GM18505 (cell line): ENCODE measurements around the gene GPR137.
A peak's percentile ranks its signal among the peaks of the same experiment; 100 is the strongest.

Experiments used
- ATAC-seq: cut with Tn5 transposase; IDR thresholded peaks from one replicate; pipeline ENCODE4 v1.9.1; 2021; ENCODE audit not compliant: unreplicated experiment
- POLR2A ChIP-seq: IDR thresholded peaks from 4 replicates; pipeline ENCODE4 v1.6.1; 2011; ENCODE audit warnings: borderline replicate concordance; ENCODE audit not compliant: insufficient read depth, insufficient read length; ENCODE audit errors: extremely low read depth

GPR137 gene

DNA sequence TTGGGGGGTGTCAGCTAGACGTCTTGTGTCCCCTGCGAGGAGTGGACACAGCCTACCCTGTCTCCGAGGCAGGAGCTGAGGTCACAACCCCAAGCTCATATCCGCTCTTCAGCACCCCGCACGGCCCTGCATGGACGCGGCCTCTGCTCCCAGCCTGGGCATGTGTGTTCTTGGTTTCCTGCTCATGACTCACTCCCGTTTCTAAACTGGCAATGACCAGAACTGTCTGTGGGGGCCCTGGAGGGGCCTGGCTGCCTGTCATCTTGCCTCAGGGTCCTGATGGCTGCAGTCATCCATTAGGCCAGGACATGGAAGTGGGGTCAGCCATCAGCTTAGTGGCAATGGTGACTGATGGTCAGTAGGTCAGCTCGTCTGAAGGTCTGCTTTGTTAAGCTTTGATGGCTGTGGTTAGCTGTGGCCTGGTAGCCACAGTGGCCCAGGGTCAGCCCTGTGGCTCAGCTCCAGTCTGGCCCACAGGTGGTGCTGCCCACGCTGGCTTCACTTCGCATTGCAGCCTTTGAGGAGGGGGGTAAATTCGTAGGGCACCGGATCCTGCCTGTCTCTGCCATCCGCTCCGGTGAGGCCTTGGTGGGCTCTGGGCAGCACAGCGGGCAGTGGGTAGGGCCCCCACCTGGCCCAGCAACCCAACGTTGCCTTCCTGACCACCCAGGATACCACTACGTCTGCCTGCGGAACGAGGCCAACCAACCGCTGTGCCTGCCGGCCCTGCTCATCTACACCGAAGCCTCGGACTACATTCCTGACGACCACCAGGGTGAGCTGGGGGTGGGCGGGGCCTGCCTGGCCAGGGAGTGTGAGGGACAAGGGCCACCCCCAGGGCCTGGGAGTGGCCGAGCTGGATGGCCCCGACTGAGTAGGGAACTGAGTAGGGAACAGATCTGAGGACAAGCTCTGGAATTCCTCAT is 22.4 kb upstream of the GPR137 start:
- TF ChIP-seq POLR2A = no peak

DNA sequence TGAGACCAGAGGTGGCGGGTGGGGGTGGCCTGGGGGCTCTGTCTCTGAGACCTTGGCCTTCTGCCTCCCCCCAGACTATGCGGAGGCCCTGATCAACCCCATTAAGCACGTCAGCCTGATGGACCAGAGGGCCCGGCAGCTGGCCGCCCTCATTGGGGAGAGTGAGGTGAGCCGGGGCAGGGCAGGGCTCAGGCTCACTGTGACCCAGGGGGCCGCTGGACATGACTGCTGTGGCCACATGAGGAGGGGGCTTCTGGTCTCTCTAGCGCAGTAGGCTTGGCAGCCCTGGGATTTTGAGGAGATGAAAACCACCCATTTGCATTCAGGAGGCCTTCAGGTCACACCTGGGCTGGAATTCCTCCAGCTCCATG is 21.7 kb upstream of the GPR137 start:
- ATAC-seq = no peak

More for the DNA sequence above, 22.4 kb upstream of the GPR137 start:
- no peak for ATAC-seq

DNA sequence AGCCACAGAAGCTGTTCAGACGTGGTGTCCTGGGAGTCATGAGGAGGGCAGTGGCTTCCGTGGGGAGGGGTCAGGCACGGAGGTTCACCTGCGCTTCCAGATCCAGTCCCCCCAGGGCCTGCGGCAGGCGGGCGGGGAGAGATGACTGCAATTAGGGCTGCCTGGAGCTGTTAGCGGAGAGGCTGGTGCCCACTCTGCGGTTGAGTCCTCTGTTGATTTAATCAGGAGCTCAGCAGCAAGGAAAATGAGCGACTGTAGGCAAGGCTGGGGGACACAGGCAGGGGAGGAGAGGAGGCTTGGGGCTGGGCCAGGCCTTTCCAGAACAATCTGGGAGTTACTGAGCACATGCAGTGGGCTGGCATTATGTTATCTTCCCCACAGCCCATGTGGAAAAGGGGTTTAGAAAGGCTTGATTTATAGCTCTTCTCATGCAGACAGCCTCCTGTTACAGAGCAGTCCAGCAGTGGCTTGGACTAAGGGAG is 21.2 kb upstream of the GPR137 start:
- no peak for ATAC-seq
- TF ChIP-seq POLR2A = no peak

More for the DNA sequence above, 21.7 kb upstream of the GPR137 start:
- no peak for TF ChIP-seq POLR2A

DNA sequence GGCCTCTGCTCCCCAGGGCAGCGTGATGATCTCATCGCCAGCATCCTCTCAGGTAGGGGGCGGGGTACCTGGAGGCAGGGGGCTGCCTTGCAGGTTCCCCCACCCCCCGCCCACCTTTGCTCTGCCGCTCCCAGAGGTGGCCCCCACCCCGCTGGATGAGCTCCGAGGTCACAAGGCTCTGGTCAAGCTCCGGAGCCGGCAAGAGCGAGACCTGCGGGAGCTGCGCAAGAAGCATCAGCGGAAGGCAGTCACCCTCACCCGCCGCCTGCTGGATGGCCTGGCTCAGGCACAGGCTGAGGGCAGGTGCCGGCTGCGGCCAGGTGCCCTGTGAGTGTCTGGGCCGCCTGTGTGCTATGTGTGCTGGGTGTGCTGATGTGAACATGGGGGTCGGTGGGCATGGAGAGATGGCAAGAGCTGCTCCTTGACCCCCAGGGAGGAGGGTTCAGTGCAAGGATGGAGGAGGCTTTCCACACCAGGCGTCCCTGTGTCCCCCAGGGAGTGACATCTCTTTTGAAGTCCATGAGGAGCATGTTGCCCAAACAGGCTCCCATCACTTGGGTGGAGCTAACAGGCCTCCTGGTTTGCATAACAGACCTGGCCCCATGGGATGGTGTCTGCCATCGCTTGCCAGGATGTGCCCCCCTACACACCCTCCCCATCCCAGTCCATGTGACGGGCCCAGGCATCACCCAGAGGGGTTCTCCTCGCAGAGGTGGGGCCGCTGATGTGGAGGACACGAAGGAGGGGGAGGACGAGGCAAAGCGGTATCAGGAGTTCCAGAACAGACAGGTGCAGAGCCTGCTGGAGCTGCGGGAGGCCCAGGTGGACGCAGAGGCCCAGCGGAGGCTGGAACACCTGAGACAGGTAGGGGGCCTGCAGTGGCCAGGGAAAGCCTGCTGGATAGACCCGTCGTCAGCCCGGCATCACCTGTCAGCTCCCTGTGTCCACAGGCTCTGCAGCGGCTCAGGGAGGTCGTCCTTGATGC is 20.2 kb upstream of the GPR137 start:
- ATAC-seq = no peak
- TF ChIP-seq POLR2A = no peak

DNA sequence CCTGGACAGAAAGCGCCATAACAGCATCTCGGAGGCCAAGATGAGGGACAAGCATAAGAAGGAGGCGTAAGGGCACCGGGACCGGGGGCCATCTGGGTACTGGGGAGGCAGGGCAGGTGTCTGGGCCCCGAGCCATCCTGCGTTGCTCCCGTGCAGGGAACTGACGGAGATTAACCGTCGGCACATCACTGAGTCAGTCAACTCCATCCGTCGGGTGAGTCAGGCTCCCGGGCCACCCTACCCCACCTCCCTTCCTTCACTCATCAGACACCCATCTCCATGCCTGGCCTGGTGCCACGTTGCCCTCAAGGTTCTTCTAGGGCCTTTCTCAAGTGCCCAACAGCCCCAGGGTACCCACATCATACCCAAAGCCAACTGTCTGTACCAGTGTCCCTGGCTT is 19.3 kb upstream of the GPR137 start:
- ATAC-seq = no peak
- TF ChIP-seq POLR2A = no peak

DNA sequence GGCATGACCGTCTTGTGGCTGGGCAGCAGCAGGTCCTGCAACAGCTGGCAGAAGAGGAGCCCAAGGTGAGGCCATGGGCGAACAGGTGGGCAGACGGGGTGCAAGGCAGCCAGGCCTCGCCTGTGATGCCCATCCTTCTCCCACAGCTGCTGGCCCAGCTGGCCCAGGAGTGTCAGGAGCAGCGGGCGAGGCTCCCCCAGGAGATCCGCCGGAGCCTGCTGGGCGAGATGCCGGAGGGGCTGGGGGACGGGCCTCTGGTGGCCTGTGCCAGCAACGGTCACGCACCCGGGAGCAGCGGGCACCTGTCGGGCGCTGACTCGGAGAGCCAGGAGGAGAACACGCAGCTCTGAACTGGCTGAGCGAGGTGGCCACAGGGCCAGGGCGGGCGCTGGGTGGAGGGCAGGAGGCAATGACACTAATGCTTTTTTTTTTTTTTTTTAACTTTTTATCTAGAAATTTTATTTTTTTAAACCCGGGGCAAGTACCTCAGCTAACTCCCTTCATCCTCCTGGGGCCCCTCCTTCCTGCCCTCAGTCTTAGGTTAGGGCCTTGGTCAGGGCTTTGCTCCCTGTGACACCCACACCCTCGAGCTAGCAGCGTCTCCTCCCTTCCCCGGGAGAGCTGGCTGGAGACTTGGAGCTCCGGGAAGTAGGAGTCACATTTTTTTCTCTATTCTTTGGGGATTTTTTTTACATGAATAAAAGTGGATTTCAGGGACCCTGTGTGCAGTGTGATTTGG is 18.3 kb upstream of the GPR137 start:
- no peak for ATAC-seq
- no peak for TF ChIP-seq POLR2A

DNA sequence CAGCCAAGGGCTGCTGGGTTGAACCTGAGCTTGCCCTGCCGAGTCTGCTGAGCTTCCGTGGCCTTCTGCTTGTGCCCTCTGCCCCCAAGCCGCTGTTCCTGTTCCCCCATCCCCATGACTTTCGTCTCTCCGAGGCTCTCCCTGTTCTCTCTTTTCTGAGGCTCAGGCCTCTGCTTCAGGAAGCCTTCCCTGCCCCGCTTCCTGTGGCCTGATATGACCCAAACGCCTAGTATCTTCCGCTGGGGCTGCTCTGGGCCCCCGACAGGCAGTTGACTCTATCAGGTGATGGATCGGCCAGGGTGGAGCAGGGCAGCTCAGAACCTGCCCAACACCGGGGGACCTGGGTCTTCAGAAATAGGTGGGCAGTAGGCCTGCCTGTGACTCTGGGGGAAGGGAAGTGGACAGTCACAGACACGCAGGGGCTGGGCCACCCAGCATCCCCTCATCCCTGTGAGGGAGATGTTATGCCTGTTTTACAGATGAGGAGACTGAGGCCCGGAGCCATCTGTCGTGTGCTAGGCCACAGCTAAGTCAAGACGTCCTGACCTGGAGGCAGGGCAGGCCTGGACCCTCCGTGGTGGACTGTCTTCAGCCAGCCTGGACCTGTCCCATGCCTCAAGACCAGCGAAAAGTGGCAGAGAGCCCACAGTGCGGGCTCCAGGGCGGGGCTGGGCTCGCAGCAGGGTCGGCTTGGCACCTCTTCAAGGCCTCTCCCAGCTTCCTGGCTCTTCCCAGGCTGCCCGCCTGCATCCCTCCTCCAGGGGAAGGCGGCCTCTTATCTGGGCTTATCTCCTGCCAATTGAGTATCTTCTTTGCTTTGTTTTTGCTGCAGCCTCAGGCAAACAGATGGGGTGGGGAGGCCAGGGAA is 17.4 kb upstream of the GPR137 start:
- TF ChIP-seq POLR2A = no peak
- ATAC-seq = no peak

DNA sequence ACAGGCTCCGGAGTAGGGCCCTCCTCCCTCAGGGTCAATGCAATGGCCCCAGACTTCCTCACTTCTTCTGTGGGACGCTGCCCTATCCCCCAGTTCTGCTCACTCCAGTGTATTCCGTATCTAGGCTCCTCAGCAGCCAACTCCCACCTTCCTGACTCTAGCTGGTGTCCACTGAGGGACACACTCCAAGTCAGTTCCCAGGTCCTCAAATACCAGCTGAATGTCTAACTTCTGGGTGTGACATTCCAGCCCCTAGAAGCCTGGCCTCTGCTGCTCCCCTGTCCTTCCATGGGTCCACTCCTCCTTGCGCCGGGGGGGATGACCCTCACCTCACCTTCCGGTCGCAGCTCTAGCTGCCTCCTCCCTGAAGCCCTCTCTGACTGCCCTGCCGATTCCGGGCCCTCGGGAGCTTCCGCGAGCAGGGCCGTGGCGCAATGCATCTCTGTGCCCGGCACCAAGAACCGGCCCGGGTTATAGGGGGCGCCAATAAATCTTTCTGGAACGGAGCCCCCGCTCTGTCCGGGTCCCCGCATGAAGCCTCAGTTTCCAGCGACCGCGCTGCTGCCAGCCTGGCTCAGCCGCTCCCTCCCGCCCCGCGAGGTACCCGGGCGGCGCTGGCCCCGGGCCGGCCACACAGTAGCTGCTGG is 16.6 kb upstream of the GPR137 start:
- peak; percentile 4 for ATAC-seq

DNA sequence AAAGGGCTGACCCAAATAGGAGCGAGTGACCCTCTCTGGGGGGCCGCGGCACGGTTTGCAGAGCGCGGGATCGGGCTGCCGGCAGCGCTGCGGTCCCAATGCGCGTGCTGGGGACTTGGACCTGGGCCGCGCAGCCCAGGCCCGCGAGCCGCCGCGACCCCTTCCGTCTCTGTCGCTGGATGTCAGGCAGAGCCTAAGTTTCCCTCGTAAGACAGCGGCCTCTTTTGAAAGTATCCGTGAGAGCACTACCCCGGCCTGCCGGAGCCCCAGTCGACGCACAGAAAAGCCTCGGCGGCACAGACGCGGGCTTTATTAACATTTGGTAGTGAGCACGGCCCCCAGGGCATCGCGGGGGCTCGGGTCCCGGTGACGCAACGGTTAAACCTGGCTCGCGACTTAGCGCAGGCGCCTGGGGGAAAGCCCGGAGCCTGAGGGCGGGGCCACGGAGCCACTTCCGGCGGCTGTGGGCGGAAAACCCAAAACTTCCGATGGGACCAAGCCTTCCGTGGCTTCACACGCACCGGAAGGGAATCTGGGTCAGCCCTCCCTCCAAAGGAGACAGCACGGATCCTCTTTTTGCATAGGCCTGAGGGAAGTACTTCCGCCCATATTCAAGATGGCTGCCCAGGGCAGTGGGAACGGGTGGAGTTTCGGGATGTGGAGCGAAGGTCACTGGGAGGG is 16.0 kb upstream of the GPR137 start:
- TF ChIP-seq POLR2A = peak; percentile 80
- ATAC-seq = peak; percentile 54

More for the DNA sequence above, 16.6 kb upstream of the GPR137 start:
- no peak for TF ChIP-seq POLR2A

DNA sequence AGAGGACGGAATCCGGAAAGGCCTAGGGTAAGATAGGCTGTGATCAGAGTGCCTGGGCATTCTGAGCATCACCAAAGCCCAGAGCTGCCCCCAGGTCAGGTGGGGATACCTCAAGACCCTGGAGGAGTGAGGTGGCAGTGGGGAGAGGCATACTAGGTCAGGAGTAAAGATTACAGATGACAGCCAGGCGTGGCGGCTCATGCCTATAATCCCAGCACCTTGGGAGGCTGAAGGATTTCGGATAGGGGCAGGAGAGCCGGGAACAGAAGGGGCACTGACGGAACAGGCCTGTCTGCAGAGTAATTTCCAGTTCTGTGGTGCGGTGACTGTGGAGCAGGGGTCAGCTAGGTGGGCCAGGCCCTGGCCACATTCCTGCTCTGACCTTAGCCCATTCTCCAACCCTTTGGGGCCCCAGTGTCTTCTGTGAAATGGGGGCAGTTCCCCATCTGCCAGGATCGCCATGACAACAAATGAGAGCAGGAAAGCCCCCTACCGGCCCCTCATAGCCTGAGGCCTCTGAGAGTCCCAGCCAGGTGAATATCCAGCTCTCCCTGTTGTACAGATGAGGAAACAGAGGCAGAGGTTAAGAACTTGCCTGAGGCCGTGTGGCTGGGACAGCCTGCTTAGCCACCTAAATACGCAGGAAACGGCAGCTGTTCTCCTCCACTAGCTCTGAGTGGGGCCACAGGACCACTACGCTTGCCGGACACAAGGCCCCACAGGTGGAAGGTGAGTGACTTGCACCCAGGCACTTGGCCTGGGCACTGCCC is 10.4 kb upstream of the GPR137 start:
- no peak for ATAC-seq
- no peak for TF ChIP-seq POLR2A
